AG04450 (cell line): ENCODE measurements around the gene LAMTOR4. TPM values are rescaled to one million over a fixed set of nuclear protein-coding genes. Genes with fewer than 3 reads are reported as not detected.
A peak's percentile ranks its signal among the peaks of the same experiment; 100 is the strongest.
"Not testable (repeated sequence)": the region's sequence is repeated elsewhere in the genome, so short reads cannot be mapped to it uniquely, and the experiment has no call there.

Experiments
- CTCF ChIA-PET: fragments of 300-600, 350-600 bp; formaldehyde crosslinking; extraction: SDS; loops from one replicate; lab custom pipeline; 2022; ENCODE audit warnings: antibody characterized with exemption, inconsistent platforms; lab: Charles Lee
- POLR2A ChIA-PET: fragments of 350-600 bp; formaldehyde crosslinking; extraction: SDS; loops from one replicate; lab custom pipeline; 2021; ENCODE audit warnings: antibody characterized with exemption, inconsistent platforms; lab: Yijun Ruan, JAX
- DNase-seq: peaks from one replicate; pipeline ENCODE4 v3.0.0-alpha.2; 2011; ENCODE audit warnings: low read depth, low spot score
- H3K27ac ChIP-seq: one replicate; pipeline ENCODE4 v1.5.1; 2012; ENCODE audit warnings: low read depth, low read length, control low read depth
- H3K27me3 ChIP-seq: one replicate; pipeline ENCODE4 v1.6.0; 2012; ENCODE audit warnings: low read length; ENCODE audit not compliant: control insufficient read depth, insufficient read depth
- H3K4me3 ChIP-seq: 2 replicates; pipeline ENCODE4 v1.5.1; 2011; ENCODE audit warnings: mild to moderate bottlenecking, low read depth, low read length, control low read depth
- H3K9me3 ChIP-seq: 2 replicates; pipeline ENCODE4 v1.5.1; 2012; ENCODE audit warnings: low read length; ENCODE audit not compliant: control insufficient read depth, insufficient read depth
- polyA plus RNA-seq: library from polyadenylated mRNA; depleted of rRNA; stranded (reverse); fragments of >200 nt; gene quantifications from 2 replicates; pipeline ENCODE4 v1.2.3, GENCODE V29; 2011
- TF ChIP-seq, protein P1 (sequence below): IDR thresholded peaks from 2 replicates; pipeline ENCODE4 v1.5.1; 2011; ENCODE audit warnings: low read depth, low read length, control low read depth, inconsistent platforms

LAMTOR4 gene
- polyA plus RNA-seq, 1 experiment = 122 TPM

GRCh38 chr7:100176096-100177044 lies 27.7 kb downstream of the LAMTOR4 start:
- Histone ChIP-seq H3K27me3 (no peaks in the 10 kb centered on the region), H3K4me3 (peak overlapping the region; percentile 92), H3K27ac (no peak overlapping the region), H3K9me3 (peaks cover 6% of the 10 kb centered on the region)
- ChIA-PET CTCF (interaction anchor here (0.6 to 3.4 kb wide), 3 partner anchors 13 to 45 kb away, joined by 4 to 20 read pairs (median 11); partner anchors contain the start of gene TRAPPC14), POLR2A (interaction anchor here (0.5 to 0.9 kb wide), 2 partner anchors 28 to 32 kb away, joined by 3 read pairs; partner anchors contain the start of gene LAMTOR4)
- DNase-seq = no peak
- TF ChIP-seq, protein P1, sequence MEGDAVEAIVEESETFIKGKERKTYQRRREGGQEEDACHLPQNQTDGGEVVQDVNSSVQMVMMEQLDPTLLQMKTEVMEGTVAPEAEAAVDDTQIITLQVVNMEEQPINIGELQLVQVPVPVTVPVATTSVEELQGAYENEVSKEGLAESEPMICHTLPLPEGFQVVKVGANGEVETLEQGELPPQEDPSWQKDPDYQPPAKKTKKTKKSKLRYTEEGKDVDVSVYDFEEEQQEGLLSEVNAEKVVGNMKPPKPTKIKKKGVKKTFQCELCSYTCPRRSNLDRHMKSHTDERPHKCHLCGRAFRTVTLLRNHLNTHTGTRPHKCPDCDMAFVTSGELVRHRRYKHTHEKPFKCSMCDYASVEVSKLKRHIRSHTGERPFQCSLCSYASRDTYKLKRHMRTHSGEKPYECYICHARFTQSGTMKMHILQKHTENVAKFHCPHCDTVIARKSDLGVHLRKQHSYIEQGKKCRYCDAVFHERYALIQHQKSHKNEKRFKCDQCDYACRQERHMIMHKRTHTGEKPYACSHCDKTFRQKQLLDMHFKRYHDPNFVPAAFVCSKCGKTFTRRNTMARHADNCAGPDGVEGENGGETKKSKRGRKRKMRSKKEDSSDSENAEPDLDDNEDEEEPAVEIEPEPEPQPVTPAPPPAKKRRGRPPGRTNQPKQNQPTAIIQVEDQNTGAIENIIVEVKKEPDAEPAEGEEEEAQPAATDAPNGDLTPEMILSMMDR = no peak

GRCh38 chr7:100177045-100178001 lies 28.6 kb downstream of the LAMTOR4 start, which contains the start of the genes GPC2 and STAG3:
Gene GPC2, minus strand, starts transcription at chr7:100177381. Its CDS starts 182 bp downstream, at chr7:100177199.
Gene STAG3, plus strand, starts transcription at chr7:100177918. Its CDS starts 2,639 bp downstream, at chr7:100180557.
- ChIA-PET CTCF (interaction anchor here (0.5 to 3.4 kb wide), 4 partner anchors 12 to 46 kb away, joined by 3 to 20 read pairs (median 8); partner anchors contain the start of gene TRAPPC14), POLR2A (interaction anchor here (0.6 to 0.9 kb wide), 3 partner anchors 18 to 651 kb away, joined by 3 to 4 read pairs (median 4); partner anchors contain the start of gene LAMTOR4)
- no peak within 1 kb of the TSS for H3K27ac ChIP-seq

DNA sequence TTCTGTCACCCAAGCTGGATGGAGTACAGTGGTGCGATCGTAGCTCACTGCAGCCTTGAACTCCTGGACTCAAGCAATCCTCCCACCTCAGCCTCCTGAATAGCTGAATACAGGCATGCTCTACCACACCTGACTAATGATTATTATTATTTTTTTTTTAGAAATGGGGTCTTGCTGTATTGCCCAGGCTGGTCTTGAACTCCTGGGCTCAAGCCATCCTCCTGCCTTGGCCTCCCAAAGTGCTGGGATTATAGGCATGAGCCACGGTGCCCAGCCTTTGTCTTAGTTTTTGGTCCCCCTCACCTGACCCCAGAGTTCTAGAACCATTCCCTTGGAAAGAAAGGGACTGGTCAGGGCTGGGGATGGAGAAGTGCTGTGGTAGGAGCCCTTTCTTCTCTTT lies 31.4 kb downstream of the LAMTOR4 start:
- H3K9me3 ChIP-seq, H3K27me3 ChIP-seq, DNase-seq, POLR2A ChIA-PET, H3K4me3 ChIP-seq, H3K27ac ChIP-seq: not testable (repeated sequence)
- CTCF ChIA-PET = interaction anchor here (0.7 to 1.1 kb wide), 2 partner anchors 10 to 50 kb away, joined by 3 to 5 read pairs; no protein-coding TSS in a partner anchor

More at GRCh38 chr7:100177045-100178001, 28.6 kb downstream of the LAMTOR4 start, which contains the start of the genes GPC2 and STAG3:
- TF ChIP-seq, protein P1 = no peak
- H3K4me3 ChIP-seq = peak within 1 kb of the TSS; percentile 92
- H3K27me3 ChIP-seq = no peaks in the 10 kb centered on the region
- H3K9me3 ChIP-seq = peaks cover 6% of the 10 kb centered on the region
- DNase-seq = peak; percentile 91

DNA sequence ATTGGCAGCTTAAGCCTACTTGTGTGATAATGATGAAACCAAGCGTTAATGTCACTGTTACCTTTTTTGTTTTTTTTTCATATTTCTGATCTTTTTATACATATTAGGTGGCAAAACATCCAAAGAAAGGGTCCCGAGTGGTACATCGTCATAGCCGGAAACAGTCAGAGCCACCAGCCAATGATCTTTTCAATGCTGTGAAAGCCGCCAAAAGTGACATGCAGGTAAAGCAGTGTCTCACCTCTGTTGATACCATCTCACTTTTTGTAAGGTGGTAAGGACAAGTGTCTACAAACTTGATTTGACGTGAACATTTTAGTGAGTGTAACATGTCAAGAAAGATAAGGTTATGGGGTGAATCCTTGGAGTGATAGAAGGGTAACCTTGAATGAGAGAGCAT lies 33.9 kb downstream of the LAMTOR4 start:
- H3K9me3 ChIP-seq, CTCF ChIA-PET, H3K27ac ChIP-seq, POLR2A ChIA-PET, DNase-seq, H3K27me3 ChIP-seq, H3K4me3 ChIP-seq: not testable (repeated sequence)

- H3K9me3 ChIP-seq, H3K27me3 ChIP-seq, DNase-seq, H3K4me3 ChIP-seq, POLR2A ChIA-PET, H3K27ac ChIP-seq: not testable (repeated sequence)
- CTCF ChIA-PET = interaction anchor here (0.7 kb wide), 1 partner anchor 86 kb away, joined by 3 read pairs; no protein-coding TSS in a partner anchor
Observed at GRCh38 chr7:100183090-100183489, 34.4 kb downstream of the LAMTOR4 start.
